ENCODE data around the gene GRB2. TPM values are rescaled to one million over a fixed set of nuclear protein-coding genes. Genes with fewer than 3 reads are reported as not detected.

Gene GRB2
- total RNA-seq, 1 donor from 2014 or later = 74.6 TPM

- Histone ChIP-seq H3K4me1 (ENCODE audit: control insufficient read depth in 3 of 3, insufficient read depth in 3 of 3, low read length in 3 of 3) (no peaks in the 10 kb centered on the region), H3K9me3 (ENCODE audit: control insufficient read depth in 3 of 3, low read length in 3 of 3) (no peaks in the 10 kb centered on the region), H3K36me3 (ENCODE audit: control insufficient read depth in 3 of 3, insufficient read depth in 3 of 3, low read length in 3 of 3) (no peaks in the 10 kb centered on the region), H3K4me3 (ENCODE audit: low read length in 3 of 3) (no peak overlapping the region), H3K27ac (ENCODE audit: low read depth, low read length) (no peak overlapping the region), H3K9ac (ENCODE audit: low read depth in 1 of 3, low read length in 3 of 3) (no peak overlapping the region), H3K27me3 (ENCODE audit: control insufficient read depth in 3 of 3, insufficient read depth in 3 of 3, low read length in 3 of 3) (peaks cover 0 to 4% (median 3%) of the 10 kb centered on the region in 3 donors)
These were observed 9.0 kb upstream of the GRB2 start for GRCh38 chr17:75414488-75414887.

GRCh38 chr17:75412455-75413317 is 7.2 kb upstream of the GRB2 start:
- Histone ChIP-seq H3K9ac (ENCODE audit: low read depth in 1 of 3, low read length in 3 of 3) (peak overlapping the region in 2 of 3 donors; percentile 8 to 17), H3K4me1 (ENCODE audit: control insufficient read depth in 3 of 3, insufficient read depth in 3 of 3, low read length in 3 of 3) (no peaks in the 10 kb centered on the region), H3K9me3 (ENCODE audit: control insufficient read depth in 3 of 3, low read length in 3 of 3) (no peaks in the 10 kb centered on the region), H3K27me3 (ENCODE audit: control insufficient read depth in 3 of 3, insufficient read depth in 3 of 3, low read length in 3 of 3) (peaks cover 0 to 4% (median 3%) of the 10 kb centered on the region in 3 donors), H3K36me3 (ENCODE audit: control insufficient read depth in 3 of 3, insufficient read depth in 3 of 3, low read length in 3 of 3) (no peaks in the 10 kb centered on the region), H3K4me3 (ENCODE audit: low read length in 3 of 3) (peak overlapping the region in 2 of 3 donors; percentile 24 to 40), H3K27ac (ENCODE audit: low read depth, low read length) (no peak overlapping the region)

GRCh38 chr17:75411328-75412067 is 6.0 kb upstream of the GRB2 start:
- H3K9me3 ChIP-seq (ENCODE audit: control insufficient read depth in 3 of 3, low read length in 3 of 3) = no peaks in the 10 kb centered on the region
- H3K9ac ChIP-seq (ENCODE audit: low read depth in 1 of 3, low read length in 3 of 3) = no peak overlapping the region
- no peak overlapping the region for H3K4me3 ChIP-seq (ENCODE audit: low read length in 3 of 3)
- H3K27me3 ChIP-seq (ENCODE audit: control insufficient read depth in 3 of 3, insufficient read depth in 3 of 3, low read length in 3 of 3) = peaks cover 0 to 4% (median 3%) of the 10 kb centered on the region in 3 donors
- no peaks in the 10 kb centered on the region for H3K36me3 ChIP-seq (ENCODE audit: control insufficient read depth in 3 of 3, insufficient read depth in 3 of 3, low read length in 3 of 3)
- H3K27ac ChIP-seq (ENCODE audit: low read depth, low read length) = no peak overlapping the region
- H3K4me1 ChIP-seq (ENCODE audit: control insufficient read depth in 3 of 3, insufficient read depth in 3 of 3, low read length in 3 of 3) = peaks cover 2 to 3% (median 3%) of the 10 kb centered on the region in 3 donors

GRCh38 chr17:75410141-75410540 is 4.7 kb upstream of the GRB2 start:
- Histone ChIP-seq H3K36me3 (ENCODE audit: control insufficient read depth in 3 of 3, insufficient read depth in 3 of 3, low read length in 3 of 3) (no peaks in the 10 kb centered on the region), H3K4me3 (ENCODE audit: low read length in 3 of 3) (no peak overlapping the region), H3K27me3 (ENCODE audit: control insufficient read depth in 3 of 3, insufficient read depth in 3 of 3, low read length in 3 of 3) (peaks cover 0 to 4% (median 3%) of the 10 kb centered on the region in 3 donors), H3K27ac (ENCODE audit: low read depth, low read length) (no peak overlapping the region), H3K9ac (ENCODE audit: low read depth in 1 of 3, low read length in 3 of 3) (no peak overlapping the region), H3K4me1 (ENCODE audit: control insufficient read depth in 3 of 3, insufficient read depth in 3 of 3, low read length in 3 of 3) (peaks cover 5 to 12% (median 8%) of the 10 kb centered on the region in 3 donors), H3K9me3 (ENCODE audit: control insufficient read depth in 3 of 3, low read length in 3 of 3) (no peaks in the 10 kb centered on the region)

DNA sequence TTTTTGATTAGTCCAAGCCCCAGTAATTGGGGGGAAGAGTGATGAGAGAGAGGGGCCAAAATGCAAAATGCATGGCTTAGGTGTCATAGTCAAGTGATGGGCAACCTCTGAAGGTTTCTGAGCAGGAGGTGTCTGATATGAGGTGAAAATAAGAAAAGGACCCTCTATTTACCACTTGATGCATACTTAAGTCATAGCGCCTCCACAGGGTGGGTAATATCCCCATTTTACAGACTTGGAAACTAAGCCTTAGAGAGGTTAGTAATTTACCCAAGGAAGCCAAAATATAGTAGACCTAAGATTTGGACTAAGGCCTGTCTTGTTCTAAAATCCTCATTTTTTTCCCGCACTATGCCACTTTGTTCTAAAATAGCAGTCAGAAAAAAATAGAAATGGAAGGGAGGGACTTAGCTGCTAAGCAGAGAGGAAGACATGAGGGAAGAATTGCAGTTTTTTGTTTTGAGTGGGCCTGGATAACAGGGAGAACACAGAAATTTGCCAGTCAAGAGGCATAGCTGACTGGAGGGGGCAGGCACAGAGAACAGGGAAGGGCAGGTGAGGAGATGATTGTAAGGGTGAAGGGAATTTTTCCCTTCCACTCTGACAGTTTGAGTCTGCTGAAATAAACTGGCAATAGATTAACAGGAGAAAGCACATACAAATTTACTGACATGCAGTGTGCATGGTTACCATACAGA is 2.3 kb upstream of the GRB2 start:
- Histone ChIP-seq H3K27me3 (ENCODE audit: control insufficient read depth in 3 of 3, insufficient read depth in 3 of 3, low read length in 3 of 3) (peaks cover 0 to 3% (median 0%) of the 10 kb centered on the region in 3 donors), H3K27ac (ENCODE audit: low read depth, low read length) (no peak overlapping the region), H3K4me3 (ENCODE audit: low read length in 3 of 3) (no peak overlapping the region), H3K4me1 (ENCODE audit: control insufficient read depth in 3 of 3, insufficient read depth in 3 of 3, low read length in 3 of 3) (peaks cover 8 to 19% (median 14%) of the 10 kb centered on the region in 3 donors), H3K9me3 (ENCODE audit: control insufficient read depth in 3 of 3, low read length in 3 of 3) (no peaks in the 10 kb centered on the region), H3K36me3 (ENCODE audit: control insufficient read depth in 3 of 3, insufficient read depth in 3 of 3, low read length in 3 of 3) (no peaks in the 10 kb centered on the region), H3K9ac (ENCODE audit: low read depth in 1 of 3, low read length in 3 of 3) (no peak overlapping the region)

- Histone ChIP-seq H3K4me3 (ENCODE audit: low read length in 3 of 3) (peak overlapping the region; percentile 64 to 95 (median 79)), H3K36me3 (ENCODE audit: control insufficient read depth in 3 of 3, insufficient read depth in 3 of 3, low read length in 3 of 3) (no peaks in the 10 kb centered on the region), H3K9me3 (ENCODE audit: control insufficient read depth in 3 of 3, low read length in 3 of 3) (no peaks in the 10 kb centered on the region), H3K27ac (ENCODE audit: low read depth, low read length) (peak overlapping the region; percentile 88), H3K4me1 (ENCODE audit: control insufficient read depth in 3 of 3, insufficient read depth in 3 of 3, low read length in 3 of 3) (peaks cover 12 to 19% (median 14%) of the 10 kb centered on the region in 3 donors), H3K9ac (ENCODE audit: low read depth in 1 of 3, low read length in 3 of 3) (peak overlapping the region; percentile 66 to 83 (median 79)), H3K27me3 (ENCODE audit: control insufficient read depth in 3 of 3, insufficient read depth in 3 of 3, low read length in 3 of 3) (peaks cover 0 to 3% (median 0%) of the 10 kb centered on the region in 3 donors)
These were observed 741 bp upstream of the GRB2 start for GRCh38 chr17:75406222-75406615.

GRCh38 chr17:75404731-75405364 is 630 bp downstream of the GRB2 start:
- Histone ChIP-seq H3K36me3 (ENCODE audit: control insufficient read depth in 3 of 3, insufficient read depth in 3 of 3, low read length in 3 of 3) (no peaks in the 10 kb centered on the region), H3K4me3 (ENCODE audit: low read length in 3 of 3) (peak overlapping the region; percentile 87 to 90 (median 89)), H3K9me3 (ENCODE audit: control insufficient read depth in 3 of 3, low read length in 3 of 3) (no peaks in the 10 kb centered on the region), H3K4me1 (ENCODE audit: control insufficient read depth in 3 of 3, insufficient read depth in 3 of 3, low read length in 3 of 3) (peaks cover 12 to 19% (median 17%) of the 10 kb centered on the region in 3 donors), H3K9ac (ENCODE audit: low read depth in 1 of 3, low read length in 3 of 3) (peak overlapping the region; percentile 91 to 97 (median 94)), H3K27me3 (ENCODE audit: control insufficient read depth in 3 of 3, insufficient read depth in 3 of 3, low read length in 3 of 3) (no peaks in the 10 kb centered on the region), H3K27ac (ENCODE audit: low read depth, low read length) (peak overlapping the region; percentile 88)

GRCh38 chr17:75404223-75404730 is 1.2 kb downstream of the GRB2 start:
- peak overlapping the region; percentile 88 for H3K27ac ChIP-seq (ENCODE audit: low read depth, low read length)
- no peaks in the 10 kb centered on the region for H3K9me3 ChIP-seq (ENCODE audit: control insufficient read depth in 3 of 3, low read length in 3 of 3)
- H3K36me3 ChIP-seq (ENCODE audit: control insufficient read depth in 3 of 3, insufficient read depth in 3 of 3, low read length in 3 of 3) = no peaks in the 10 kb centered on the region
- no peaks in the 10 kb centered on the region for H3K27me3 ChIP-seq (ENCODE audit: control insufficient read depth in 3 of 3, insufficient read depth in 3 of 3, low read length in 3 of 3)
- H3K9ac ChIP-seq (ENCODE audit: low read depth in 1 of 3, low read length in 3 of 3) = peak overlapping the region; percentile 91 to 97 (median 94)
- peaks cover 12 to 19% (median 17%) of the 10 kb centered on the region in 3 donors for H3K4me1 ChIP-seq (ENCODE audit: control insufficient read depth in 3 of 3, insufficient read depth in 3 of 3, low read length in 3 of 3)
- H3K4me3 ChIP-seq (ENCODE audit: low read length in 3 of 3) = peak overlapping the region; percentile 87 to 90 (median 89)

- H3K4me3 ChIP-seq (ENCODE audit: low read length in 3 of 3) = no peak overlapping the region
- no peaks in the 10 kb centered on the region for H3K36me3 ChIP-seq (ENCODE audit: control insufficient read depth in 3 of 3, insufficient read depth in 3 of 3, low read length in 3 of 3)
- H3K4me1 ChIP-seq (ENCODE audit: control insufficient read depth in 3 of 3, insufficient read depth in 3 of 3, low read length in 3 of 3) = peaks cover 16 to 19% (median 17%) of the 10 kb centered on the region in 3 donors
- no peak overlapping the region for H3K27ac ChIP-seq (ENCODE audit: low read depth, low read length)
- no peaks in the 10 kb centered on the region for H3K27me3 ChIP-seq (ENCODE audit: control insufficient read depth in 3 of 3, insufficient read depth in 3 of 3, low read length in 3 of 3)
- no peak overlapping the region for H3K9ac ChIP-seq (ENCODE audit: low read depth in 1 of 3, low read length in 3 of 3)
- no peaks in the 10 kb centered on the region for H3K9me3 ChIP-seq (ENCODE audit: control insufficient read depth in 3 of 3, low read length in 3 of 3)
These were observed 2.3 kb downstream of the GRB2 start for GRCh38 chr17:75403131-75403530.
